H1 (cell line): Measurements from ENCODE around the gene BCL2. TPM values are rescaled to one million over a fixed set of nuclear protein-coding genes. Genes with fewer than 3 reads are reported as not detected.

Experiments used
- CTCF ChIA-PET: fragments of 300-600 bp; sonication (Branson Sonifier 250); formaldehyde crosslinking; loops from one replicate; lab custom pipeline; 2021; ENCODE audit not compliant: partially characterized antibody; lab: Charles Lee
- POLR2A ChIA-PET: fragments of 300-600 bp; sonication (Branson Sonifier 250); formaldehyde crosslinking; loops from one replicate; lab custom pipeline; 2021; ENCODE audit warnings: inconsistent platforms; ENCODE audit not compliant: partially characterized antibody; lab: Charles Lee
- DNase-seq, 2 experiments: peaks; one replicate each; pipeline versions ENCODE4 v3.0.0 to v3.0.0-alpha.2; 2010 to 2022; ENCODE audit warnings: low spot score in 2 of 2, low read depth in 1 of 2, mixed read lengths in 1 of 2
- FAIRE-seq: peaks from 2 replicates; lab custom pipeline; 2011; peaks lifted over from hg19 to GRCh38; lab: Jason Lieb, UNC
- H2AFZ ChIP-seq: 2 replicates; pipeline ENCODE4 v1.8.1; 2012; ENCODE audit warnings: low read length, inconsistent platforms
- H2AK5ac ChIP-seq: 2 replicates; pipeline ENCODE4 v1.6.1; 2013; ENCODE audit warnings: low read depth, low read length
- H2BK120ac ChIP-seq: replicated peaks from 2 replicates; pipeline ENCODE3; 2013; ENCODE audit warnings: low read depth, low read length, inconsistent platforms
- H2BK12ac ChIP-seq: 2 replicates; pipeline ENCODE4 v1.6.1; 2013; ENCODE audit warnings: low read depth, low read length
- H2BK15ac ChIP-seq: 2 replicates; pipeline ENCODE4 v1.6.1; 2013; ENCODE audit warnings: low read length
- H2BK20ac ChIP-seq: 2 replicates; pipeline ENCODE4 v1.6.1; 2013; ENCODE audit warnings: low read length
- H2BK5ac ChIP-seq: 2 replicates; pipeline ENCODE4 v1.6.1; 2013; ENCODE audit warnings: low read depth, low read length
- H3K14ac ChIP-seq: 2 replicates; pipeline ENCODE4 v1.6.1; 2013; ENCODE audit warnings: inconsistent platforms; ENCODE audit not compliant: insufficient read length
- H3K18ac ChIP-seq: 2 replicates; pipeline ENCODE4 v1.6.1; 2013; ENCODE audit warnings: low read length; ENCODE audit errors: extremely low read depth
- H3K23ac ChIP-seq: 2 replicates; pipeline ENCODE4 v1.6.1; 2013; ENCODE audit warnings: inconsistent platforms; ENCODE audit not compliant: insufficient read length
- H3K23me2 ChIP-seq: 2 replicates; pipeline ENCODE4 v1.6.1; 2013; ENCODE audit warnings: low read depth, low read length
- H3K27ac ChIP-seq: 2 replicates; pipeline ENCODE4 v1.6.1; 2011; ENCODE audit warnings: low read depth, low read length, inconsistent platforms
- H3K27me3 ChIP-seq, 4 experiments: replicated peaks in 1 of 4; 1 replicate in 1 of 4; 2 replicates in 3 of 4; pipeline versions ENCODE4 v1.6.1 to v1.8.1; 2011 to 2013; ENCODE audit warnings: low read length in 3 of 4, mild to moderate bottlenecking in 3 of 4, inconsistent platforms in 2 of 4, mixed read lengths in 2 of 4, moderate library complexity in 1 of 4; ENCODE audit not compliant: control insufficient read depth in 3 of 4, insufficient read depth in 3 of 4; ENCODE audit errors: extremely low read depth in 1 of 4
- H3K36me3 ChIP-seq, 4 experiments: 2 replicates each; pipeline versions ENCODE4 v1.6.1 to v1.8.1; 2011 to 2013; ENCODE audit warnings: mild to moderate bottlenecking in 4 of 4, low read length in 3 of 4, moderate library complexity in 2 of 4, control low read depth in 1 of 4, inconsistent platforms in 1 of 4; ENCODE audit not compliant: insufficient read depth in 4 of 4, control insufficient read depth in 2 of 4
- H3K4ac ChIP-seq: replicated peaks from 2 replicates; pipeline ENCODE3; 2013; ENCODE audit warnings: low read length, low read depth, mixed read lengths, inconsistent platforms; ENCODE audit not compliant: insufficient read length
- H3K4me1 ChIP-seq, 4 experiments: replicated peaks in 1 of 4; 1 replicate in 1 of 4; 2 replicates in 3 of 4; pipeline versions ENCODE4 v1.6.1 to v1.8.1; 2011 to 2013; ENCODE audit warnings: low read length in 3 of 4, inconsistent platforms in 2 of 4, mixed read lengths in 1 of 4; ENCODE audit not compliant: insufficient read depth in 4 of 4, control insufficient read depth in 3 of 4
- H3K4me2 ChIP-seq, 2 experiments: 2 replicates each; pipeline versions ENCODE4 v1.6.1 to v1.8.1; 2011 to 2013; ENCODE audit warnings: low read depth in 2 of 2, low read length in 2 of 2, control low read depth in 1 of 2, inconsistent platforms in 1 of 2, mild to moderate bottlenecking in 1 of 2; ENCODE audit not compliant: insufficient read depth in 1 of 2
- H3K4me3 ChIP-seq, 4 experiments: fragments of 200-600, 300-600 bp in 1 of 4; sonication (generic), shearing (Covaris generic), sonication (Bioruptor Twin) in 1 of 4; 2 replicates each; pipeline versions ENCODE4 v1.5.1 to v1.8.1; 2011 to 2016; ENCODE audit warnings: low read length in 4 of 4, low read depth in 3 of 4, control low read depth in 2 of 4, inconsistent platforms in 2 of 4, mild to moderate bottlenecking in 2 of 4, mixed read lengths in 1 of 4, moderate library complexity in 1 of 4; ENCODE audit not compliant: insufficient read depth in 2 of 4; ENCODE audit errors: extremely low read depth in 1 of 4
- H3K56ac ChIP-seq: replicated peaks from 2 replicates; pipeline ENCODE3; 2013; ENCODE audit warnings: low read depth, mild to moderate bottlenecking, mixed read lengths, low read length, inconsistent platforms; ENCODE audit not compliant: insufficient read length
- H3K79me1 ChIP-seq: 2 replicates; pipeline ENCODE4 v1.6.1; 2013; ENCODE audit warnings: low read depth, low read length, control low read depth
- H3K79me2 ChIP-seq, 2 experiments: 2 replicates each; pipeline versions ENCODE4 v1.6.1 to v1.8.1; 2012 to 2013; ENCODE audit warnings: low read length in 2 of 2, mild to moderate bottlenecking in 2 of 2, inconsistent platforms in 1 of 2; ENCODE audit not compliant: insufficient read depth in 2 of 2, control insufficient read depth in 1 of 2
- H3K9ac ChIP-seq, 4 experiments: replicated peaks in 1 of 4; 1 replicate in 1 of 4; 2 replicates in 3 of 4; pipeline versions ENCODE4 v1.6.1 to v1.8.1; 2011 to 2013; ENCODE audit warnings: low read depth in 3 of 4, low read length in 3 of 4, control low read depth in 2 of 4, mild to moderate bottlenecking in 2 of 4, moderate library complexity in 2 of 4, inconsistent platforms in 1 of 4; ENCODE audit errors: extremely low read depth in 1 of 4
- H3K9me3 ChIP-seq, 2 experiments: 2 replicates each; pipeline versions ENCODE4 v1.6.1 to v1.8.1; 2012 to 2013; ENCODE audit warnings: mild to moderate bottlenecking in 2 of 2, moderate library complexity in 2 of 2, control low read depth in 1 of 2, inconsistent platforms in 1 of 2, low read depth in 1 of 2, low read length in 1 of 2, mixed read lengths in 1 of 2; ENCODE audit not compliant: insufficient read depth in 2 of 2
- H4K20me1 ChIP-seq, 2 experiments: replicated peaks in 1 of 2; 2 replicates each; pipeline versions ENCODE3 to v1.8.1; 2011 to 2013; ENCODE audit warnings: inconsistent platforms in 2 of 2, low read length in 2 of 2, mild to moderate bottlenecking in 1 of 2; ENCODE audit not compliant: insufficient read depth in 2 of 2, control insufficient read depth in 1 of 2
- H4K5ac ChIP-seq: 2 replicates; pipeline ENCODE4 v1.6.1; 2013; ENCODE audit warnings: low read length, low read depth, mixed read lengths, inconsistent platforms; ENCODE audit not compliant: insufficient read length
- H4K8ac ChIP-seq: 2 replicates; pipeline ENCODE4 v1.8.0; 2013; ENCODE audit warnings: mild to moderate bottlenecking, moderate library complexity, low read length, inconsistent platforms; ENCODE audit not compliant: insufficient read depth; ENCODE audit errors: extremely low read depth
- H4K91ac ChIP-seq: replicated peaks from 2 replicates; pipeline ENCODE3; 2013; ENCODE audit warnings: low read length, mixed read lengths, inconsistent platforms; ENCODE audit not compliant: insufficient read length
- CHD1 ChIP-seq: IDR thresholded peaks from 2 replicates; pipeline ENCODE4 v1.6.1; 2012; ENCODE audit warnings: low read depth, low read length, improper control_type of control experiment
- EZH2 ChIP-seq: fragments of 200-600 bp; sonication (generic); IDR thresholded peaks from 2 replicates; pipeline ENCODE4 v1.7.1; 2012; ENCODE audit warnings: low read depth, mild to moderate bottlenecking, moderate library complexity, low read length, inconsistent platforms; ENCODE audit not compliant: severe bottlenecking
- JUND ChIP-seq: IDR thresholded peaks from 2 replicates; pipeline ENCODE4 v1.6.1; 2011; ENCODE audit warnings: mild to moderate bottlenecking, improper control_type of control experiment, low read length
- RNF2 ChIP-seq: fragments of 200-900, 300-1000 bp; sonication (generic); IDR thresholded peaks from 2 replicates; pipeline ENCODE4 v1.7.1; 2016; ENCODE audit warnings: borderline replicate concordance, low read depth, mild to moderate bottlenecking, antibody characterized with exemption, low read length; ENCODE audit not compliant: poor library complexity, severe bottlenecking; ENCODE audit errors: missing control alignments
- TCF12 ChIP-seq: IDR thresholded peaks from 2 replicates; pipeline ENCODE4 v1.6.1; 2011; ENCODE audit warnings: low read depth, mild to moderate bottlenecking, low read length
- TEAD4 ChIP-seq: IDR thresholded peaks from 2 replicates; pipeline ENCODE4 v1.6.1; 2012; ENCODE audit warnings: low read depth, low read length, inconsistent platforms, mixed read lengths
- WGBS, 2 experiments: shearing (Covaris generic) in 1 of 2; methylation state at CpG; one replicate each; pipeline versions ENCODE4 v1.1.6 to v1.1.7; 2013 to 2015; ENCODE audit warnings: low lambda C conversion rate in 2 of 2, mixed read lengths in 2 of 2, inconsistent platforms in 1 of 2, low coverage in 1 of 2, missing lambda C conversion rate in 1 of 2; ENCODE audit not compliant: insufficient replicate concordance in 2 of 2, insufficient coverage in 1 of 2, insufficient read length in 1 of 2; ENCODE audit errors: extremely low coverage in 1 of 2, missing lambda C conversion rate in 1 of 2; 5-methylcytosine and 5-hydroxymethylcytosine counted together
- polyA plus RNA-seq, 7 experiments: library from polyadenylated mRNA; depleted of rRNA in 3 of 7; stranded (reverse) in 5 of 7; unstranded in 2 of 7; fragments of >200 nt in 5 of 7; fragments of 200-250 nt in 2 of 7; gene quantifications; 1 replicate in 5 of 7; 2 replicates in 1 of 7; 4 replicates in 1 of 7; pipeline versions ENCODE4 v1.2.1 to v1.2.3, GENCODE V29; 2011 to 2013; ENCODE audit warnings: missing spikeins in 2 of 7, mixed read lengths in 2 of 7
- total RNA-seq: library from RNA; stranded (reverse); fragmentation: NEBNext Ultra II Directional; extraction: Animal tissue kit (Norgen Biotek cat#: 25700); gene quantifications from 2 replicates; pipeline ENCODE4 v1.2.1, GENCODE V29; 2021

BCL2 gene
- total and polyA plus RNA-seq, 2 of the 8 experiments (the other 6 are each of a cell fraction or from before 2014, with no cell fraction given) = 0.59 to 4.5 TPM

DNA sequence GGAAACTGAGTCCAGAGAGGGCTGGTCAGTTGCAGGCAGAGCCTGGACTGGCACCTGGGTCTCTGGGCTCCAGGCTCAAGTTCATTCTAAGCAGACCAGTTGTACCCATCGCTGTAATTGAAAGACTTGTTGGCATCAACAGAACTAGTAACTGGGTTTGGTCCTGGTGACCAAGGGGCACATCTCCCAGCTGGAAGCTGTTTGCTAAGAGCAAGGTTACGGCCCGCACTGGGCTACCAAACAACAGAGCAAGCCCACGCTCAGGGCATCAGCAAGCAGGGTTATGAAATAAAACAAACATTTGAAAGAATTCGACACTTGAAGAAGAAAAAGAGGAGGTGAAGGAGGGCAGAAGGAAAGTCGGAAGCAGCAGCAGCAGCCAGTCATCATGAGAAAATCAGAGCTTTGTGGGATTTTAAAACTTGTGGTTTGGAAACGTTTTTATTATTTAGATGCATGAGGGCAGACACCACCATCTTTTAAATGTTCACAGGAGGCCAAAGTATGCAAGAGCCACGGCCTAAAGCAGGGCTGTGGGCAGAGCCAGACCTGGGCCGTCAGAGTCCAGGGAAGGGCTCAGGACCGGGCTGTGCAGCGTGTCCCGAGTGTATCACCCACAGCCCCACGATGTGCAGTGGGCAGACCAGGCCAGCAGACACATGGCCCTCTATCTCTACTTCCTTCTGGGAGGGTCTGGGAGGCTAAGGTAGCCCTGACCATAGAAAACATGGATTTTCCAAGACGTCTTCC is 220.3 kb downstream of the BCL2 start:
- 85% methylated on average over 14 of the region's 14 CpGs; no CpG with 5 or more reads in 1 of the 2 experiments for WGBS, 2 experiments
- Histone ChIP-seq H2AFZ (no peak overlapping the region), H3K4ac (no peak overlapping the region), H4K91ac (no peak overlapping the region), H3K4me1 (peaks cover 0 to 2% (median 0%) of the 10 kb centered on the region in 4 experiments; a peak in 1 of 7 replicates), H2BK5ac (no peak overlapping the region), H3K36me3 (no peaks in the 10 kb centered on the region), H3K4me3 (no peak overlapping the region), H4K20me1 (peaks cover 0 to 9% of the 10 kb centered on the region in 2 experiments), H3K23me2 (peaks cover 9% of the 10 kb centered on the region; the same call in 1 of the 2 replicates), H3K79me2 (no peaks in the 10 kb centered on the region), H3K56ac (no peak overlapping the region), H3K14ac (no peak overlapping the region), H3K23ac (no peak overlapping the region), H3K27me3 (no peaks in the 10 kb centered on the region), H3K79me1 (no peaks in the 10 kb centered on the region), H3K18ac (no peak overlapping the region), H4K8ac (peak overlapping the region; percentile 11; the same call in 1 of the 2 replicates), H4K5ac (no peak overlapping the region), H3K9ac (no peak overlapping the region), H3K9me3 (no peaks in the 10 kb centered on the region; a peak in 1 of 4 replicates), H2BK15ac (no peak overlapping the region), H3K27ac (no peak overlapping the region), H2BK20ac (no peak overlapping the region), H3K4me2 (no peak overlapping the region), H2AK5ac (no peak overlapping the region), H2BK120ac (no peak overlapping the region), H2BK12ac (no peak overlapping the region)
- ChIA-PET POLR2A (no interaction called here), CTCF (interaction anchor here (0.6 to 1.9 kb wide), 3 partner anchors 13 to 225 kb away, joined by 3 to 6 read pairs (median 4); no protein-coding TSS in a partner anchor)
- DNase-seq (no peak), FAIRE-seq (no peak)
- TF ChIP-seq RNF2 = no peak
- TF ChIP-seq CHD1 = no peak
- no peak for TF ChIP-seq JUND
- TF ChIP-seq TCF12 = no peak
- no peak for TF ChIP-seq EZH2
- no peak for TF ChIP-seq TEAD4
